BE2C (cell line): ENCODE results near the gene EXTL1.

ENCODE experiments used
- DNase-seq: peaks from one replicate; pipeline ENCODE4 v3.0.0-alpha.2; 2020
- H3K27me3 ChIP-seq: fragments of 250-450 bp; sonication (Bioruptor Pico); 2 replicates; pipeline ENCODE4 v1.5.1; 2020; ENCODE audit warnings: mild to moderate bottlenecking
- H3K36me3 ChIP-seq: fragments of 250-450 bp; sonication (Bioruptor Pico); 2 replicates; pipeline ENCODE4 v1.5.1; 2020; ENCODE audit warnings: mild to moderate bottlenecking
- H3K4me1 ChIP-seq: fragments of 250-450 bp; sonication (Bioruptor Pico); 2 replicates; pipeline ENCODE4 v1.5.1; 2020
- H3K4me3 ChIP-seq: 2 replicates; pipeline ENCODE4 v1.5.1; 2011; ENCODE audit warnings: low read depth, low read length
- H3K9me3 ChIP-seq: fragments of 250-450 bp; sonication (Bioruptor Pico); 2 replicates; pipeline ENCODE4 v1.5.1; 2020
- CTCF ChIP-seq: IDR thresholded peaks from 2 replicates; pipeline ENCODE4 v1.5.1; 2012; ENCODE audit warnings: mild to moderate bottlenecking, low read depth, low read length

Gene EXTL1

GRCh38 chr1:25990251-25990650, 31.3 kb upstream of the EXTL1 start:
- Histone ChIP-seq H3K4me1 (peaks cover 4% of the 10 kb centered on the region; the same call in 1 of the 2 replicates), H3K27me3 (no peaks in the 10 kb centered on the region), H3K4me3 (peak overlapping the region; percentile 24), H3K9me3 (no peaks in the 10 kb centered on the region), H3K36me3 (no peaks in the 10 kb centered on the region)
- no peak for TF ChIP-seq CTCF
- no peak for DNase-seq

GRCh38 chr1:25990702-25991395, 30.7 kb upstream of the EXTL1 start:
- no peak for TF ChIP-seq CTCF
- H3K36me3 ChIP-seq, result no peaks in the 10 kb centered on the region
- DNase-seq, result no peak
- H3K4me1 ChIP-seq, result peaks cover 4% of the 10 kb centered on the region; the same call in 1 of the 2 replicates
- H3K4me3 ChIP-seq, result peak overlapping the region; percentile 24
- H3K27me3 ChIP-seq, result no peaks in the 10 kb centered on the region
- H3K9me3 ChIP-seq, result no peaks in the 10 kb centered on the region

- no peak for DNase-seq
- no peak for TF ChIP-seq CTCF
- Histone ChIP-seq H3K36me3 (no peaks in the 10 kb centered on the region), H3K9me3 (no peaks in the 10 kb centered on the region), H3K4me3 (no peak overlapping the region), H3K4me1 (peaks cover 7% of the 10 kb centered on the region; the same call in 1 of the 2 replicates), H3K27me3 (no peaks in the 10 kb centered on the region)
Measured at GRCh38 chr1:25991937-25992688, 29.5 kb upstream of the EXTL1 start.

- H3K4me3 ChIP-seq, result no peak overlapping the region
- TF ChIP-seq CTCF, result no peak
- no peaks in the 10 kb centered on the region for H3K9me3 ChIP-seq
- H3K4me1 ChIP-seq, result peaks cover 7% of the 10 kb centered on the region; the same call in 1 of the 2 replicates
- no peak for DNase-seq
- H3K36me3 ChIP-seq, result no peaks in the 10 kb centered on the region
- no peaks in the 10 kb centered on the region for H3K27me3 ChIP-seq
Measured at GRCh38 chr1:25992689-25993171, 28.8 kb upstream of the EXTL1 start.

DNA sequence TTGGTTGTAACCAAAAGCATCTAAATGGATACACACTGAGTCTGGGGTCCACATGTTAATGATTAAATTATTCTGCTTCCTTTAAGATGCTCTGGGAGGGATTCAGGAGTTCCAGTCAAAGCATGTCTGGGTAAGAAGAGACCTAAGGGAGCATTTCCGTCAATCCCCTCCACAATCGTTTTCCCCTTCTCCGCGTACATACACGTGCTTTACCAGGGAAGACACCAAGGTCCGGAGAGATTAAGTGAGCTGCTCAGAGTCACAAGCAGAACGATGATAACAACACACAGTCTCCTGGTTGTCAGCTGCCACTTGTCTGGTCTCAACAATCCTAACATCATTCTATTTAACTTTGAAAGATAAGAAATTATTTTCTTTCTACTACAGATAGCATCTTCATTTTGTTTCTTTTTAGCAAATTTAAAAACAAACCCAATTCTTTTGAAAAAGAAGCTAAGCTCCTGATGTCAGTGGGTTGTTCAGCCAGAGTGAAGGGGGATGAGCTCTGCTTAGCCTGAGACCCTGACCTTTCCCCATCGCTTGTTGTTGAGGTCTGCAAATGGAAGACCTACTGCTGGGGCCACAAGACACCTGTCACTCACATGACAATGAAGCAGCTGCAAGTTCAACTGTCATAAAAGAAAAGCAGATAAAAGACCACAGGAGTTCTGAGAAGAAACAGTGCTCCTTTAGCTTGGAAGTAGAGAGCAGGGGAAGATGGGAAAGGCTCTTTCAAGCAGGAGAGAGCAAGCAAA, 28.2 kb upstream of the EXTL1 start:
- TF ChIP-seq CTCF, result no peak
- no peak overlapping the region for H3K4me3 ChIP-seq
- no peaks in the 10 kb centered on the region for H3K36me3 ChIP-seq
- DNase-seq, result peak; percentile 16
- H3K9me3 ChIP-seq, result no peaks in the 10 kb centered on the region
- H3K4me1 ChIP-seq, result peaks cover 7% of the 10 kb centered on the region
- H3K27me3 ChIP-seq, result no peaks in the 10 kb centered on the region
